ENCODE data around the gene HGS. TPM values are rescaled to one million over a fixed set of nuclear protein-coding genes. Genes with fewer than 3 reads are reported as not detected.
A peak's percentile ranks its signal among the peaks of the same experiment; 100 is the strongest.

Gene HGS, protein sequence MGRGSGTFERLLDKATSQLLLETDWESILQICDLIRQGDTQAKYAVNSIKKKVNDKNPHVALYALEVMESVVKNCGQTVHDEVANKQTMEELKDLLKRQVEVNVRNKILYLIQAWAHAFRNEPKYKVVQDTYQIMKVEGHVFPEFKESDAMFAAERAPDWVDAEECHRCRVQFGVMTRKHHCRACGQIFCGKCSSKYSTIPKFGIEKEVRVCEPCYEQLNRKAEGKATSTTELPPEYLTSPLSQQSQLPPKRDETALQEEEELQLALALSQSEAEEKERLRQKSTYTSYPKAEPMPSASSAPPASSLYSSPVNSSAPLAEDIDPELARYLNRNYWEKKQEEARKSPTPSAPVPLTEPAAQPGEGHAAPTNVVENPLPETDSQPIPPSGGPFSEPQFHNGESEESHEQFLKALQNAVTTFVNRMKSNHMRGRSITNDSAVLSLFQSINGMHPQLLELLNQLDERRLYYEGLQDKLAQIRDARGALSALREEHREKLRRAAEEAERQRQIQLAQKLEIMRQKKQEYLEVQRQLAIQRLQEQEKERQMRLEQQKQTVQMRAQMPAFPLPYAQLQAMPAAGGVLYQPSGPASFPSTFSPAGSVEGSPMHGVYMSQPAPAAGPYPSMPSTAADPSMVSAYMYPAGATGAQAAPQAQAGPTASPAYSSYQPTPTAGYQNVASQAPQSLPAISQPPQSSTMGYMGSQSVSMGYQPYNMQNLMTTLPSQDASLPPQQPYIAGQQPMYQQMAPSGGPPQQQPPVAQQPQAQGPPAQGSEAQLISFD
- 215 and 239 TPM in 2 replicates for total RNA-seq

DNA sequence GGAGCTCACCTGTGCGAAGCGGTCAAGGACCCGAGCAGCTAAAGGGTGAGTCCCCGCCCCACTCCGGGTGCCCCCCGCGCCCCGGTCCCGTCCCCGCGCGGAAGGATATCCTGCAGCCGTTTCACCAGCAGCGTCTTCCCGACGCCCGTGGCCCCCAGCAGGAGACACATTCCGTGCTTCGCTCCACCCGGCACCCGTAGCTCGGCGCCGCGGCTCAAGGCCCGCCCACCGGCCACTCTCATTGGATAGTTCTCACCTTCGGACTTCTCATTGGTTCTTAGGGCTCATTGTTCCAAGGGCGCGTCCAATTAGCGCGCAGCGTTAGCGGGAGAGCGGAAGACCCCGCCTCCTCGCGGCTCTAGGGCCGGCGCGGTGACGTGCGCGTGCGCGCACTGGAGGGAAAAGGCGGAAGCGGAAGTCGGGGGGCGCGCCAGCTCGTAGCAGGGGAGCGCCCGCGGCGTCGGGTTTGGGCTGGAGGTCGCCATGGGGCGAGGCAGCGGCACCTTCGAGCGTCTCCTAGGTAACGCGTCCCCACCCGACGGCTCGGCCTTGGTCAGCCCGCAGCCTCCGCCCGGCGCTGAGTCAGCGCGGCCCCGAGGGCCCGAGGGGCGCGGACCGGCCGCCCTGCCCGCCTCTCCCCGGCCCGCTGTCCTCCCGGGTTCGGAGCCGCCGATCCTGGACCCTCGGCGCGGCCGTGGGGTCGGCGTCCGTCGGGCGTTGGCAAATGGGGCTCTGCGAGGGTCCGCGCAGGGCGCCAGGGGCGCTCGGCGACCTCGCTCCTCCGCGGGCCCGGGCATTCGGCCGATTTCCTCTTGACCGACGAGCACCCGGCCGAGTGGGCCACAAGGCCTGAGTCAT, at the start of gene HGS, which contains the start of gene ARL16:
Gene HGS, plus strand, starts transcription at position 428 of the 858 bp plus-strand sequence. Its CDS starts 56 bp downstream, at position 484.
Gene ARL16, minus strand, starts transcription at position 214 of the 858 bp plus-strand sequence. Its CDS starts 44 bp downstream, at position 170.
- TF ChIP-seq, protein P1, sequence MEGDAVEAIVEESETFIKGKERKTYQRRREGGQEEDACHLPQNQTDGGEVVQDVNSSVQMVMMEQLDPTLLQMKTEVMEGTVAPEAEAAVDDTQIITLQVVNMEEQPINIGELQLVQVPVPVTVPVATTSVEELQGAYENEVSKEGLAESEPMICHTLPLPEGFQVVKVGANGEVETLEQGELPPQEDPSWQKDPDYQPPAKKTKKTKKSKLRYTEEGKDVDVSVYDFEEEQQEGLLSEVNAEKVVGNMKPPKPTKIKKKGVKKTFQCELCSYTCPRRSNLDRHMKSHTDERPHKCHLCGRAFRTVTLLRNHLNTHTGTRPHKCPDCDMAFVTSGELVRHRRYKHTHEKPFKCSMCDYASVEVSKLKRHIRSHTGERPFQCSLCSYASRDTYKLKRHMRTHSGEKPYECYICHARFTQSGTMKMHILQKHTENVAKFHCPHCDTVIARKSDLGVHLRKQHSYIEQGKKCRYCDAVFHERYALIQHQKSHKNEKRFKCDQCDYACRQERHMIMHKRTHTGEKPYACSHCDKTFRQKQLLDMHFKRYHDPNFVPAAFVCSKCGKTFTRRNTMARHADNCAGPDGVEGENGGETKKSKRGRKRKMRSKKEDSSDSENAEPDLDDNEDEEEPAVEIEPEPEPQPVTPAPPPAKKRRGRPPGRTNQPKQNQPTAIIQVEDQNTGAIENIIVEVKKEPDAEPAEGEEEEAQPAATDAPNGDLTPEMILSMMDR (IDR thresholded peaks at IDR 0.05; ENCODE audit: insufficient read depth, low read length, poor library complexity, severe bottlenecking): no peak
- H3K4me3 ChIP-seq (ENCODE audit: low read depth, low read length): peak within 1 kb of the TSS; percentile 96
- H3K36me3 ChIP-seq (ENCODE audit: control insufficient read depth, insufficient read depth, low read length): peaks cover 2% of the 10 kb centered on the region
- H3K27me3 ChIP-seq (ENCODE audit: control insufficient read depth, insufficient read depth, low read length): no peaks in the 10 kb centered on the region
- DNase-seq (ENCODE audit: low read depth): peak; percentile 90

DNA sequence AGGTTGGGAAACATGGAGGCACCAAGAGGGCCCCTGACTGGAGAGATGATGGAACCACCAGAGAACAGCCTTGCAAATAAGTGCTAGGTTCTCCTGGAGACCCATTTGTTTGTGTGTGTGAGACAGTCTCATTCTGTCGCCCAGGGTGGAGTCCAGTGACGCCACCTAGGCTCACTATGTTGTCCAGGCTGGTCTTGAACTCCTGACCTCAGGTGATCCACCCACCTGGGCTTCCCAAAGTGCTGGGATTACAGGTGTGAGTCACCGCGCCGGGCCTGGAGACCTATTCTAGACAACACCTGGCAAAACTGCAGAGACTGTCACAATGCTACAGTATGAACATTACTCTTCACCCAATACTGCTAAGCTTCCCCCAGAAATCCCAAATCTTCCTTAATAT, 48.4 kb upstream of the HGS start:
- no peaks in the 10 kb centered on the region for H3K27me3 ChIP-seq (ENCODE audit: control insufficient read depth, insufficient read depth, low read length)
- TF ChIP-seq, protein P1 (IDR thresholded peaks at IDR 0.05; ENCODE audit: insufficient read depth, low read length, poor library complexity, severe bottlenecking): no peak
- H3K4me3 ChIP-seq (ENCODE audit: low read depth, low read length): peak overlapping the region; percentile 93

DNA sequence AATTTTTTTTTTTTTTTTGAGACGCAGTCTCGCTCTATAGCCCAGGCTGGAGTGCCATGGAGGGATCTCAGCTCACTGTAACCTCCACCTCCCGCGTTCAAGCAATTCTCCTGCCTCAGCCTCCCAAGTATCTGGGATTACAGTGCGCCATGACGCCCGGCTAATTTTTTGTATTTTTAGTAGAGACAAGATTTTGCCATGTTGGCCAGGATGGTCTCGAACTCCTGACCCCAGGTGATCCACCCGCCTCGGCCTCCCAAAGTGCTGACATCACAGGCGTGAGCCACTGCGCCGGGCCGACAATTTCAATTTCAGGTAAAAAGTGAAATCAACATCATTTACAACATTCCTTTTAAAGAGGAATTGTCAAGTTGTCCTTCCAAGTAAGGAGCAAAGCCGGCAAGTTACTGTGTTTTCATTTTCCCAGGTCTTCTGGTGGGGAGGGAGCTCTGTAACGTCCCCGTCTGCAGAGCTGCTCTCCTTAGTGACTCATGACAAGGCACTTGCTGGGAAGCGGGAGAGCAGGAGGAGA, 47.8 kb upstream of the HGS start:
- DNase-seq (ENCODE audit: low read depth): peak; percentile 9
- Histone ChIP-seq H3K4me3 (ENCODE audit: low read depth, low read length) (peak overlapping the region; percentile 93), H3K27me3 (ENCODE audit: control insufficient read depth, insufficient read depth, low read length) (no peaks in the 10 kb centered on the region), H3K36me3 (ENCODE audit: control insufficient read depth, insufficient read depth, low read length) (no peaks in the 10 kb centered on the region)
- TF ChIP-seq, protein P1 (IDR thresholded peaks at IDR 0.05; ENCODE audit: insufficient read depth, low read length, poor library complexity, severe bottlenecking): no peak

More for the DNA sequence above, 48.4 kb upstream of the HGS start:
- H3K36me3 ChIP-seq (ENCODE audit: control insufficient read depth, insufficient read depth, low read length): no peaks in the 10 kb centered on the region
- DNase-seq (ENCODE audit: low read depth): no peak

DNA sequence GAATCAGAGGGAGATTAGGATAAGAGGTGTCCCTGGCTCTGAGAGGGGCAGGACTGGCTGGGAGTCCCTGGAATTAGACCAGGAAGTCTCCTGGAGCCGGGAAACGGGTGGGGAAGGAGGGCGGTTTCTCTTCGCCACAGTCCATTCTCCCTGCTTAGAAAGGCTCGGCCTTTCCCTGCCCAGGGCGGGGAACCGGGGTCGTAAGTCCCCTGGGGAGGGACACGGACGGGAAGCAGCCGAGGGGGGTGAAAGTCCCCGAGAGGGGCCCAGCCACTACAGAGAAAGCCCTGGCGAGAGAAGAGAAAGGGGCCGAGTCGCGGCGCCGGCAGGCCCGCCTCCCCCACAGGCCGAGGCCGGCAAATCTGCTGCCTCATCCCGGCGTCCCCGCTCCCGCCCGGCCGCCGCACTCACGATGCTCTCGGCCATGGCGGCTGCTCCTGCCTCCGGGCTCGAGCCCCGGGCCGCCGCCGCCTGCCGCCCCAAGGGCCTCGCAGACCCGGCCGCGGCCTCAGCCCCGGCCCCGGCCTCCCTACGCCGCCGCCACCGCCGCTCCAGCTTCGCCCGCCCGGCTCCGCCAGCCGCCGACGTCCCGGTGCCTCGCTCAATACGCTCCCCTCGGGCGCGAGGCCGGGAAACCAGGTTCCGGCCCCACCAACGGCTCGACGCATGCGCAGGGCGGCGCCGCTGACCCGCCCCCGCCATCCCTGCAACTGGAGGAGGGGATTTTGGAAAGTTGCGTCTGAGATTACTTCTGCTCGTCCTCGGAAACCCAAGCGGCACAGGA, 47.1 kb upstream of the HGS start, which contains the start of the genes NPLOC4 and TSPAN10:
Gene NPLOC4, minus strand, starts transcription at position 608 of the 784 bp plus-strand sequence. Its CDS starts 182 bp downstream, at position 426.
Gene TSPAN10, plus strand, starts transcription at position 692 of the 784 bp plus-strand sequence. CDS start 5,217 bp downstream, outside the sequence.
- TF ChIP-seq, protein P1 (IDR thresholded peaks at IDR 0.05; ENCODE audit: insufficient read depth, low read length, poor library complexity, severe bottlenecking): no peak
- peak; percentile 18 for DNase-seq (ENCODE audit: low read depth)
- Histone ChIP-seq H3K36me3 (ENCODE audit: control insufficient read depth, insufficient read depth, low read length) (no peaks in the 10 kb centered on the region), H3K27me3 (ENCODE audit: control insufficient read depth, insufficient read depth, low read length) (no peaks in the 10 kb centered on the region), H3K4me3 (ENCODE audit: low read depth, low read length) (peak within 1 kb of the TSS; percentile 93)

All from kidney epithelial cell (primary cell).